CD4-positive, alpha-beta T cell (primary cell): ENCODE data around the gene P2RX4. TPM values are rescaled to one million over a fixed set of nuclear protein-coding genes. Genes with fewer than 3 reads are reported as not detected.
"Not testable (repeated sequence)": the region's sequence is repeated elsewhere in the genome, so short reads cannot be mapped to it uniquely, and the experiment has no call there.

Experiments used
- ATAC-seq: fragments of 200-7000 bp; cut with Tn5 transposase; one replicate; pipeline ENCODE4 v1.10.0; 2022; ENCODE audit warnings: mild to moderate bottlenecking; ENCODE audit not compliant: poor library complexity
- CTCF ChIA-PET: fragments of 350-600 bp; sonication (Branson Sonifier 250); formaldehyde crosslinking; loops from one replicate; lab custom pipeline; 2021; ENCODE audit warnings: antibody characterized with exemption, inconsistent platforms; lab: Charles Lee
- POLR2A ChIA-PET: fragments of 350-600 bp; sonication (Branson Sonifier 250); formaldehyde crosslinking; loops from one replicate; lab custom pipeline; 2021; ENCODE audit warnings: antibody characterized with exemption, inconsistent platforms; lab: Charles Lee
- DNase-seq, 14 experiments: peaks; one replicate each; pipeline ENCODE4 v3.0.0-alpha.2; 2013 to 2020; ENCODE audit warnings: mixed read lengths in 2 of 14
- H3K27ac ChIP-seq, 2 donors: one replicate each; pipeline versions ENCODE4 v1.5.1 to v1.7.0; 2013; ENCODE audit warnings: low read length in 2 of 2, low read depth in 1 of 2, mild to moderate bottlenecking in 1 of 2
- H3K27me3 ChIP-seq, 2 experiments: 1 replicate in 1 of 2; 2 replicates in 1 of 2; pipeline versions ENCODE4 v1.6.1 to v1.7.0; 2013; ENCODE audit warnings: low read length in 2 of 2, control low read depth in 1 of 2, mild to moderate bottlenecking in 1 of 2, moderate library complexity in 1 of 2; ENCODE audit not compliant: insufficient read depth in 2 of 2, control insufficient read depth in 1 of 2
- H3K36me3 ChIP-seq: one replicate; pipeline ENCODE4 v1.6.1; 2013; ENCODE audit warnings: low read length, control low read depth; ENCODE audit not compliant: insufficient read depth
- H3K4me1 ChIP-seq: one replicate; pipeline ENCODE4 v1.6.1; 2013; ENCODE audit warnings: low read length, control low read depth; ENCODE audit not compliant: insufficient read depth
- H3K4me3 ChIP-seq: one replicate; pipeline ENCODE4 v1.5.1; 2013; ENCODE audit warnings: mild to moderate bottlenecking, low read length, moderate library complexity
- H3K9me3 ChIP-seq, 2 experiments: 1 replicate in 1 of 2; 2 replicates in 1 of 2; pipeline versions ENCODE4 v1.6.1 to v1.7.0; 2013; ENCODE audit warnings: low read length in 2 of 2, mild to moderate bottlenecking in 2 of 2, control low read depth in 1 of 2, moderate library complexity in 1 of 2; ENCODE audit not compliant: control insufficient read depth in 1 of 2, insufficient read depth in 1 of 2
- H3K27ac Mint-ChIP-seq: one replicate; pipeline ENCODE4 v1.8.0; 2020; ENCODE audit warnings: mixed read lengths
- H3K27me3 Mint-ChIP-seq: one replicate; pipeline ENCODE4 v1.8.0; 2021; ENCODE audit warnings: mixed read lengths
- H3K36me3 Mint-ChIP-seq: one replicate; pipeline ENCODE4 v1.8.0; 2021; ENCODE audit warnings: low read depth, mixed read lengths
- H3K4me1 Mint-ChIP-seq: one replicate; pipeline ENCODE4 v1.8.0; 2021; ENCODE audit warnings: low read depth, mixed read lengths
- H3K4me3 Mint-ChIP-seq: one replicate; pipeline ENCODE4 v1.8.0; 2020; ENCODE audit warnings: mild to moderate bottlenecking, mixed read lengths
- H3K9me3 Mint-ChIP-seq: one replicate; pipeline ENCODE4 v1.8.0; 2020; ENCODE audit warnings: mixed read lengths
- intact Hi-C, 2 experiments: fragments of 100-400 bp; cut with DNase I in 1 of 2; cut with micrococcal nuclease in 1 of 2; formaldehyde crosslinking; loops; one replicate each; pipeline versions ENCODE4 v1.15.1 to v1.9.0; 2023 to 2025; cut with DNase I, micrococcal nuclease
- total RNA-seq, 174 experiments: library from RNA in 2 of 174; stranded (reverse) in 2 of 174; gene quantifications; one replicate each; pipeline ENCODE4 v1.2.3 and lab custom pipeline; 2021 to 2026
- TF ChIP-seq, protein P1 (sequence below): fragments of 200-600 bp; IDR thresholded peaks from one replicate; pipeline ENCODE4 v1.8.0; 2022; ENCODE audit warnings: antibody characterized with exemption, mild to moderate bottlenecking

Gene P2RX4
- total RNA-seq, 2 experiments from 2014 or later: 36.2 to 37.4 TPM

DNA sequence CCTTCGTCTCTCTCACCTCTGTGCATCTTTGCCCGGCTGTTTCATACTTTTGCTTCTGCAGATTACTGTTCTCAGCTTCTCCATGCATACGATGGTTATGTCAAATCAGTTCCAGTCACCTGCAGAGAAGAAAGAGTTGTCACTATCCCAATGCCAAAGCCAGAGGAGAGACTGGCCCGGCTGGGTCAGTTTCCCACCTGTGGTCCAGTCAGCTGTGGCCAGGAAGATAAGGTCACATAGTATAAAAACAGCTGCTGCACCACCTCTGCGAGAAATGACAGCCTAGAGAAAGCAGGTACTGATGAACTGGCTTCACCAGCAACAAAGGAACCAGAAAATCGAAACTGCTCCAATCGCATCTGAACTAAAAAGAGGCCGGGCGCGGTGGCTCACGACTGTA is 6.4 kb upstream of the P2RX4 start:
- Mint-ChIP-seq H3K36me3 (no peaks in the 10 kb centered on the region), H3K27ac (no peak overlapping the region), H3K4me1 (peaks cover 4% of the 10 kb centered on the region), H3K4me3 (no peak overlapping the region), H3K9me3 (no peaks in the 10 kb centered on the region), H3K27me3 (no peaks in the 10 kb centered on the region)
- intact Hi-C loops: loop anchor here in 1 of 2 experiments (10.0 kb wide), 1 partner anchor 69 kb away; the partner anchor contains the start of gene P2RX7
- ChIA-PET CTCF (no interaction called here), POLR2A (no interaction called here)
- H3K4me1 ChIP-seq: no peaks in the 10 kb centered on the region
- ATAC-seq (no peak), DNase-seq (no peak)
- no peaks in the 10 kb centered on the region for H3K9me3 ChIP-seq
- TF ChIP-seq, protein P1, sequence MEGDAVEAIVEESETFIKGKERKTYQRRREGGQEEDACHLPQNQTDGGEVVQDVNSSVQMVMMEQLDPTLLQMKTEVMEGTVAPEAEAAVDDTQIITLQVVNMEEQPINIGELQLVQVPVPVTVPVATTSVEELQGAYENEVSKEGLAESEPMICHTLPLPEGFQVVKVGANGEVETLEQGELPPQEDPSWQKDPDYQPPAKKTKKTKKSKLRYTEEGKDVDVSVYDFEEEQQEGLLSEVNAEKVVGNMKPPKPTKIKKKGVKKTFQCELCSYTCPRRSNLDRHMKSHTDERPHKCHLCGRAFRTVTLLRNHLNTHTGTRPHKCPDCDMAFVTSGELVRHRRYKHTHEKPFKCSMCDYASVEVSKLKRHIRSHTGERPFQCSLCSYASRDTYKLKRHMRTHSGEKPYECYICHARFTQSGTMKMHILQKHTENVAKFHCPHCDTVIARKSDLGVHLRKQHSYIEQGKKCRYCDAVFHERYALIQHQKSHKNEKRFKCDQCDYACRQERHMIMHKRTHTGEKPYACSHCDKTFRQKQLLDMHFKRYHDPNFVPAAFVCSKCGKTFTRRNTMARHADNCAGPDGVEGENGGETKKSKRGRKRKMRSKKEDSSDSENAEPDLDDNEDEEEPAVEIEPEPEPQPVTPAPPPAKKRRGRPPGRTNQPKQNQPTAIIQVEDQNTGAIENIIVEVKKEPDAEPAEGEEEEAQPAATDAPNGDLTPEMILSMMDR: no peak
- H3K27me3 ChIP-seq: no peaks in the 10 kb centered on the region
- H3K36me3 ChIP-seq: no peaks in the 10 kb centered on the region
- no peak overlapping the region for H3K27ac ChIP-seq
- H3K4me3 ChIP-seq: no peak overlapping the region

DNA sequence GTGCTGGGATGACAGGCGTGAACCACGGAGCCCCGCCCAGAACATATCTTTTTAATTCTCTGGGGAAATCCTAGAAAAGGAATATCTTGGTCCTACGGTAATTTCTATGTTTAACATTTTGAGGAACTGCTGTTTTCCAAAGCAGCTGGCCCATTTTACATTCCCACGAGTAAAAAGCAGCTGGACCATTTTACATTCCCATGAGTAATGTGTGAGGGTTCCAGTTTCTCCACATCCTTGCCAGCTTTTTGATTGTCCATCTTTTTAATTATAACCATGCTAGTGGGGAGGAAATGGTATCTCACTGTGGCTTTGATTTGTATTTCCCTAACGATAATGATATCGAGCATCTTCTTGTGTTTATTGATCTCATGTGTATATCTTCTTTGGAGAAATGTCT is 4.4 kb upstream of the P2RX4 start:
- no peak for DNase-seq
- H3K9me3 Mint-ChIP-seq: no peaks in the 10 kb centered on the region
- no peaks in the 10 kb centered on the region for H3K9me3 ChIP-seq
- ChIA-PET POLR2A (no interaction called here), CTCF (no interaction called here)
- TF ChIP-seq, protein P1: no peak
- H3K4me3 ChIP-seq: no peak overlapping the region
- H3K27me3 Mint-ChIP-seq: no peaks in the 10 kb centered on the region
- ATAC-seq: no peak
- no peak overlapping the region for H3K4me3 Mint-ChIP-seq
- H3K36me3 ChIP-seq: no peaks in the 10 kb centered on the region
- H3K27me3 ChIP-seq: no peaks in the 10 kb centered on the region
- H3K4me1 ChIP-seq: peaks cover 12% of the 10 kb centered on the region
- intact Hi-C loops: loop anchor here (5.0 to 10.0 kb wide), 2 partner anchors 71 to 73 kb away; partner anchors contain the start of gene P2RX7 (in 2 of the 2)
- H3K27ac Mint-ChIP-seq: no peak overlapping the region
- H3K27ac ChIP-seq: no peak overlapping the region
- H3K4me1 Mint-ChIP-seq: peaks cover 4% of the 10 kb centered on the region
- H3K36me3 Mint-ChIP-seq: no peaks in the 10 kb centered on the region

DNA sequence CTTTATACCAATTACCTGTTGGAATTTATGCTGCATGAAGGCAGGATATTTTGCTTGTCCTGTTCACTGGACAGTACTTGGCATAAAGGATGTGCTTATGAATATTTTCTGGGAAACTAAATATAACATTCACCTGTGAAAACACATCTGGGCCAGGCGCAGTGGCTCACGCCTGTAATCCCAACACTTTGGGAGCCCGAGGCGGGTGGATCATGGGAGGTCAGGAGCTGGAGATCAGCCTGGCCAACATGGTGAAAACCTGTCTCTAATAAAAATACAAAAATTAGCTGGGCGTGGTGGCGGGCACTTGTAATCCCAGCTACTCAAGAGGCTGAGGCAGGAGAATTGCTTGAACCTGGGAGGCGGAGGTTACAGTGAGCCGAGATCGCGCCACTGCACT is 1.4 kb upstream of the P2RX4 start:
- not testable (repeated sequence) for H3K4me1 Mint-ChIP-seq
- intact Hi-C loops: loop anchor here (2.0 to 10.0 kb wide), 3 partner anchors 74 to 88 kb away; partner anchors contain the start of genes P2RX7 (in 2 of the 2) and CAMKK2 (in 1 of the 2)

DNA sequence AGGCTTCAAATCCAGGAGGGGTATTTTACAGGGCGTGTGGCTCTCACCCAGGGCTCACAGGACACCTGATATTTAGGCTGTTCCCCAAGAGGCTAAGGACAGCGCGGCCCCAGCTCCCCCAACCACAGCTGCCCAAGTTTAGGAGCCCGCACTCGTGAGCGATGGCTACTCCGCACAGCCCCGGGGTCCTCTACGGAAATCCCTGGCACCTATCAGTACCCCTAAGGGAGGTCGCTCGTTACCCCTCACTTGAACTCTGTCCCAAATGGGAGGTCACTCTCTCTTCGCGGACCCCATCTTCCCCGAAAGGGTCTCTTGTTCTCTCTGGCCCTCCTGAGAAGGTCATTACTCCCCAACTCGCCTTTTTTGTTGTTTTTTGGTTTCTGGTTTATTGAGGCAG is 708 bp upstream of the P2RX4 start:
- DNase-seq (no peak), ATAC-seq (no peak)
- Mint-ChIP-seq H3K27ac (peak overlapping the region; percentile 88), H3K4me1 (peaks cover 11% of the 10 kb centered on the region), H3K4me3 (peak overlapping the region; percentile 80), H3K27me3 (no peaks in the 10 kb centered on the region), H3K36me3 (peaks cover 2% of the 10 kb centered on the region), H3K9me3 (no peaks in the 10 kb centered on the region)
- Histone ChIP-seq H3K4me1 (peaks cover 36% of the 10 kb centered on the region), H3K27me3 (no peaks in the 10 kb centered on the region), H3K9me3 (no peaks in the 10 kb centered on the region), H3K36me3 (no peaks in the 10 kb centered on the region), H3K27ac (peak overlapping the region; percentile 89), H3K4me3 (peak overlapping the region; percentile 84)
- ChIA-PET POLR2A (interaction anchor here (0.6 to 1.2 kb wide), 2 partner anchors 77 to 129 kb away, joined by 3 to 4 read pairs; partner anchors contain the start of gene P2RX7), CTCF (no interaction called here)
- TF ChIP-seq, protein P1: no peak
- intact Hi-C loops: loop anchor here (1.0 to 10.0 kb wide), 4 partner anchors 31 to 88 kb away; partner anchors contain the start of genes P2RX7 (in 2 of the 2) and CAMKK2 (in 1 of the 2)

More for the DNA sequence above, 1.4 kb upstream of the P2RX4 start:
- H3K9me3 ChIP-seq, H3K36me3 ChIP-seq, H3K27ac ChIP-seq, H3K27me3 ChIP-seq, DNase-seq, H3K4me3 ChIP-seq, H3K9me3 Mint-ChIP-seq, H3K27me3 Mint-ChIP-seq, H3K36me3 Mint-ChIP-seq, CTCF ChIA-PET, ATAC-seq: not testable (repeated sequence)
- peaks cover 30% of the 10 kb centered on the region for H3K4me1 ChIP-seq
- Mint-ChIP-seq H3K27ac (peak overlapping the region; percentile 88), H3K4me3 (peak overlapping the region; percentile 80)
- POLR2A ChIA-PET: interaction anchor here (1.2 kb wide), 1 partner anchor 76 kb away, joined by 4 read pairs; the partner anchor contains the start of gene P2RX7
